ENCODE data around the gene DNAJB2. TPM values are rescaled to one million over a fixed set of nuclear protein-coding genes. Genes with fewer than 3 reads are reported as not detected.

DNAJB2 gene
- total RNA-seq, 1 experiment from 2014 or later, result 36.2 TPM

DNA sequence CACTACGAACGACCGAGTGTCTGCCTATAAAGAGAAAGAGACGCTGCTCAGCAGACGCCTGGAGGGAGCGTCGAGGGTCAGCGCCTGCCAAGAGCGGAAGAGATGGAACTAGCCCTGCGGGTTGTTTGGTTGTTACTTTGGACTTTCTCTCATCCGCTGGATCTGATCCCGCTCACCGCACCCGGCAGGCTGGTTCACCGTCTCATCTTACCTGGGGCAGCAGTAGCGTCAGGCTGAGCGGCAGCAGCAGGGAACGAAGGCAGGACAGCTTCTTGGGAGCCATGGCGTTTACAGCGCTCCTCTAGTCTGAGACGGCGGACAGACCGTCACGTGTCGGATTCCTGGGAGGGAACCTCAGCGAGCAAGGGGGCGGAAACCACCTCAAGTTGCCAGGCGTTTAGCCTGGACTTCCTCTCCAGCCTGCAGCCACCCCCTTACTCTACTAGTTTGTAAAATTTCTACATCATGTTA is 35.8 kb upstream of the DNAJB2 start:
- no peaks in the 10 kb centered on the region for H3K9me3 ChIP-seq (ENCODE audit: control insufficient read depth in 1 of 2, insufficient read depth in 1 of 2, low read depth in 1 of 2, low read length in 2 of 2)
- H3K4me1 ChIP-seq (ENCODE audit: control insufficient read depth in 1 of 2, insufficient read depth in 2 of 2, low read length in 2 of 2), result peaks cover 8 to 19% of the 10 kb centered on the region in 2 experiments
- no peak for DNase-seq (ENCODE audit: low read depth, low spot score)
- TF ChIP-seq EZH2phosphoT487 (IDR thresholded peaks at IDR 0.05; ENCODE audit: borderline replicate concordance) (no peak), ZNF274 (IDR thresholded peaks at IDR 0.05; ENCODE audit: low read depth, low read length) (no peak), SP1 (IDR thresholded peaks at IDR 0.05; ENCODE audit: low read depth) (no peak), EGR1 (IDR thresholded peaks at IDR 0.05; ENCODE audit: low read depth) (no peak), CBX3 (IDR thresholded peaks at IDR 0.05; ENCODE audit: low read depth) (no peak), EZH2 (IDR thresholded peaks at IDR 0.05) (no peak), YY1 (IDR thresholded peaks at IDR 0.05; ENCODE audit: extremely low read depth, insufficient replicate concordance, low read depth, low read length) (no peak), ELF1 (IDR thresholded peaks at IDR 0.05; ENCODE audit: borderline replicate concordance, low read depth) (no peak), JUND (IDR thresholded peaks at IDR 0.05) (no peak)
- TF ChIP-seq, protein P1, sequence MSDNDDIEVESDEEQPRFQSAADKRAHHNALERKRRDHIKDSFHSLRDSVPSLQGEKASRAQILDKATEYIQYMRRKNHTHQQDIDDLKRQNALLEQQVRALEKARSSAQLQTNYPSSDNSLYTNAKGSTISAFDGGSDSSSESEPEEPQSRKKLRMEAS (IDR thresholded peaks at IDR 0.05), result no peak
- no peaks in the 10 kb centered on the region for H4K20me1 ChIP-seq (ENCODE audit: insufficient read depth)
- peaks cover 14% of the 10 kb centered on the region; the same call in 1 of the 2 replicates for H3K79me2 ChIP-seq (ENCODE audit: insufficient read depth, low read length)
- no peak overlapping the region for H2AFZ ChIP-seq (ENCODE audit: low read depth, low read length, poor library complexity, severe bottlenecking)
- H3K27ac ChIP-seq (ENCODE audit: low read depth, low read length), result no peak overlapping the region
- no peak overlapping the region for H3K9ac ChIP-seq (ENCODE audit: low read length)
- CTCF ChIA-PET, result no interaction called here
- POLR2A ChIA-PET, result no interaction called here
- BruUV-seq (replicated peaks), result no TSS peak
- H3K36me3 ChIP-seq (ENCODE audit: control insufficient read depth in 1 of 2, insufficient read depth in 2 of 2, low read length in 2 of 2), result peaks cover 0 to 5% of the 10 kb centered on the region in 2 experiments; a peak in 3 of 4 replicates
- RAD21 ChIA-PET (ENCODE audit: low non-redundant PET in 1 of 2, low total read pairs in 2 of 2, uncharacterized antibody in 2 of 2, unreplicated experiment in 2 of 2), result no interaction called here
- intact Hi-C loops (cut with micrococcal nuclease), result no loop called here
- no peak overlapping the region for H3K4me2 ChIP-seq (ENCODE audit: low read length)
- ATAC-seq, result no peak
- H3K4me3 ChIP-seq (replicated peaks in 1 of 2; ENCODE audit: low read depth in 1 of 2, low read length in 2 of 2), result no peak overlapping the region
- H3K27me3 ChIP-seq (ENCODE audit: insufficient read depth, low read length), result no peaks in the 10 kb centered on the region
- no peaks in the 10 kb centered on the region for H3K9me2 ChIP-seq (ENCODE audit: insufficient read depth)

DNA sequence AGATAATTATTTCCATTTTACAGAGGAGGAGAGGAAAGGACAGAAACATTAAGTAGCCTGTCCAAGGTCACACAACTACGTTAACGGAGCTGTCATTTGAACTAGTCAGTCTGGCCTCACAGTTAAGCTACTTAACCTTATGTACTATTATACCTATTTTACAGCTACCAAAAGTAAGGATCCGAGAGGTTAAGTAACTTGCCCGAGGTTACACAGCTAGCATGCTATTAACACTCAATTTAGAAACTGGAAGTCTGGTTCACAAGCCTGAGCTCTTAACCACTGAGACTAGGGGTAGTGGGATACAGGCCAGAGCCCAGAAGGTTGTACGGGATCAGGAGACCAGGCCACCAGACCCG is 34.4 kb upstream of the DNAJB2 start:
- intact Hi-C loops (cut with micrococcal nuclease), result no loop called here
- ChIA-PET CTCF (interaction anchor here (1.0 to 2.6 kb wide), 3 partner anchors 33 to 50 kb away, joined by 3 to 19 read pairs (median 3); partner anchors contain the start of gene DNAJB2), RAD21 (ENCODE audit: low non-redundant PET in 1 of 2, low total read pairs in 2 of 2, uncharacterized antibody in 2 of 2, unreplicated experiment in 2 of 2) (no interaction called here), POLR2A (interaction anchor here (0.8 to 2.5 kb wide), 4 partner anchors 9 to 30 kb away, joined by 3 to 8 read pairs (median 7); partner anchors contain the start of genes ANKZF1, ATG9A and TUBA4A)
- Histone ChIP-seq H3K4me2 (ENCODE audit: low read length) (peak overlapping the region; percentile 87), H3K27ac (ENCODE audit: low read depth, low read length) (peak overlapping the region; percentile 79), H3K36me3 (ENCODE audit: control insufficient read depth in 1 of 2, insufficient read depth in 2 of 2, low read length in 2 of 2) (peaks cover 0 to 5% of the 10 kb centered on the region in 2 experiments; a peak in 2 of 4 replicates), H4K20me1 (ENCODE audit: insufficient read depth) (no peaks in the 10 kb centered on the region), H3K27me3 (ENCODE audit: insufficient read depth, low read length) (no peaks in the 10 kb centered on the region), H3K4me3 (replicated peaks in 1 of 2; ENCODE audit: low read depth in 1 of 2, low read length in 2 of 2) (peak overlapping the region; percentile 80 to 96), H3K9ac (ENCODE audit: low read length) (peak overlapping the region; percentile 82), H3K79me2 (ENCODE audit: insufficient read depth, low read length) (peaks cover 14% of the 10 kb centered on the region; the same call in 1 of the 2 replicates), H3K9me3 (ENCODE audit: control insufficient read depth in 1 of 2, insufficient read depth in 1 of 2, low read depth in 1 of 2, low read length in 2 of 2) (no peaks in the 10 kb centered on the region), H3K4me1 (ENCODE audit: control insufficient read depth in 1 of 2, insufficient read depth in 2 of 2, low read length in 2 of 2) (peaks cover 22 to 33% of the 10 kb centered on the region in 2 experiments), H2AFZ (ENCODE audit: low read depth, low read length, poor library complexity, severe bottlenecking) (peak overlapping the region; percentile 17), H3K9me2 (ENCODE audit: insufficient read depth) (no peaks in the 10 kb centered on the region)
- TSS peak; percentile 79 for BruUV-seq (replicated peaks)
- no peak for ATAC-seq
- DNase-seq (ENCODE audit: low read depth, low spot score), result no peak
- TF ChIP-seq EZH2 (IDR thresholded peaks at IDR 0.05) (no peak), YY1 (IDR thresholded peaks at IDR 0.05; ENCODE audit: extremely low read depth, insufficient replicate concordance, low read depth, low read length) (no peak), SIN3A (IDR thresholded peaks at IDR 0.05; ENCODE audit: low read depth) (no peak), TCF7L2 (IDR thresholded peaks at IDR 0.05; ENCODE audit: borderline replicate concordance, extremely low read depth, insufficient read depth, insufficient read length) (no peak), CBX3 (IDR thresholded peaks at IDR 0.05; ENCODE audit: low read depth) (no peak), CEBPB (IDR thresholded peaks at IDR 0.05; ENCODE audit: low read depth) (no peak), ZFX (IDR thresholded peaks at IDR 0.05) (no peak), SP1 (IDR thresholded peaks at IDR 0.05; ENCODE audit: low read depth) (no peak), RAD21 (IDR thresholded peaks at IDR 0.05; ENCODE audit: low read depth) (no peak), FOSL1 (IDR thresholded peaks at IDR 0.05; ENCODE audit: low read depth) (no peak), POLR2AphosphoS5 (IDR thresholded peaks at IDR 0.05; ENCODE audit: low read depth, low read length) (no peak), POLR2A (IDR thresholded peaks at IDR 0.05; ENCODE audit: borderline replicate concordance, extremely low read depth, insufficient read depth, insufficient read length) (no peak), SRF (IDR thresholded peaks at IDR 0.05; ENCODE audit: low read depth) (no peak)
- TF ChIP-seq, protein P2, sequence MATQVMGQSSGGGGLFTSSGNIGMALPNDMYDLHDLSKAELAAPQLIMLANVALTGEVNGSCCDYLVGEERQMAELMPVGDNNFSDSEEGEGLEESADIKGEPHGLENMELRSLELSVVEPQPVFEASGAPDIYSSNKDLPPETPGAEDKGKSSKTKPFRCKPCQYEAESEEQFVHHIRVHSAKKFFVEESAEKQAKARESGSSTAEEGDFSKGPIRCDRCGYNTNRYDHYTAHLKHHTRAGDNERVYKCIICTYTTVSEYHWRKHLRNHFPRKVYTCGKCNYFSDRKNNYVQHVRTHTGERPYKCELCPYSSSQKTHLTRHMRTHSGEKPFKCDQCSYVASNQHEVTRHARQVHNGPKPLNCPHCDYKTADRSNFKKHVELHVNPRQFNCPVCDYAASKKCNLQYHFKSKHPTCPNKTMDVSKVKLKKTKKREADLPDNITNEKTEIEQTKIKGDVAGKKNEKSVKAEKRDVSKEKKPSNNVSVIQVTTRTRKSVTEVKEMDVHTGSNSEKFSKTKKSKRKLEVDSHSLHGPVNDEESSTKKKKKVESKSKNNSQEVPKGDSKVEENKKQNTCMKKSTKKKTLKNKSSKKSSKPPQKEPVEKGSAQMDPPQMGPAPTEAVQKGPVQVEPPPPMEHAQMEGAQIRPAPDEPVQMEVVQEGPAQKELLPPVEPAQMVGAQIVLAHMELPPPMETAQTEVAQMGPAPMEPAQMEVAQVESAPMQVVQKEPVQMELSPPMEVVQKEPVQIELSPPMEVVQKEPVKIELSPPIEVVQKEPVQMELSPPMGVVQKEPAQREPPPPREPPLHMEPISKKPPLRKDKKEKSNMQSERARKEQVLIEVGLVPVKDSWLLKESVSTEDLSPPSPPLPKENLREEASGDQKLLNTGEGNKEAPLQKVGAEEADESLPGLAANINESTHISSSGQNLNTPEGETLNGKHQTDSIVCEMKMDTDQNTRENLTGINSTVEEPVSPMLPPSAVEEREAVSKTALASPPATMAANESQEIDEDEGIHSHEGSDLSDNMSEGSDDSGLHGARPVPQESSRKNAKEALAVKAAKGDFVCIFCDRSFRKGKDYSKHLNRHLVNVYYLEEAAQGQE (IDR thresholded peaks at IDR 0.05; ENCODE audit: low read depth), result no peak
